ENCODE data around the gene PLEKHG4B. TPM values are rescaled to one million over a fixed set of nuclear protein-coding genes. Genes with fewer than 3 reads are reported as not detected.
A peak's percentile ranks its signal among the peaks of the same experiment; 100 is the strongest.

PLEKHG4B gene
- total RNA-seq, 1 experiment from 2014 or later, result 0.02 TPM

GRCh38 chr5:42250-42649, 49.7 kb upstream of the PLEKHG4B start:
- Histone ChIP-seq H3K79me2 (ENCODE audit: insufficient read depth, low read length) (no peaks in the 10 kb centered on the region), H3K36me3 (ENCODE audit: control insufficient read depth in 1 of 2, insufficient read depth in 2 of 2, low read length in 2 of 2) (no peaks in the 10 kb centered on the region), H3K9me2 (ENCODE audit: insufficient read depth) (no peaks in the 10 kb centered on the region), H3K27ac (ENCODE audit: low read depth, low read length) (no peak overlapping the region), H4K20me1 (ENCODE audit: insufficient read depth) (no peaks in the 10 kb centered on the region), H3K4me1 (ENCODE audit: control insufficient read depth in 1 of 2, insufficient read depth in 2 of 2, low read length in 2 of 2) (peaks cover 1 to 4% of the 10 kb centered on the region in 2 experiments; a peak in 3 of 4 replicates), H2AFZ (ENCODE audit: low read depth, low read length, poor library complexity, severe bottlenecking) (no peak overlapping the region), H3K4me3 (replicated peaks in 1 of 2; ENCODE audit: low read depth in 1 of 2, low read length in 2 of 2) (no peak overlapping the region), H3K9me3 (ENCODE audit: control insufficient read depth in 1 of 2, insufficient read depth in 1 of 2, low read depth in 1 of 2, low read length in 2 of 2) (no peaks in the 10 kb centered on the region), H3K27me3 (ENCODE audit: insufficient read depth, low read length) (peaks cover 16% of the 10 kb centered on the region; the same call in 1 of the 2 replicates), H3K4me2 (ENCODE audit: low read length) (no peak overlapping the region), H3K9ac (ENCODE audit: low read length) (no peak overlapping the region)
- ATAC-seq (peak; percentile 97), DNase-seq (ENCODE audit: low read depth, low spot score) (no peak)
- BruUV-seq (replicated peaks), result no TSS peak
- intact Hi-C loops (cut with micrococcal nuclease), result no loop called here
- ChIA-PET POLR2A (no interaction called here), CTCF (no interaction called here), RAD21 (ENCODE audit: low non-redundant PET in 1 of 2, low total read pairs in 2 of 2, uncharacterized antibody in 2 of 2, unreplicated experiment in 2 of 2) (no interaction called here)
- TF ChIP-seq, protein P1, sequence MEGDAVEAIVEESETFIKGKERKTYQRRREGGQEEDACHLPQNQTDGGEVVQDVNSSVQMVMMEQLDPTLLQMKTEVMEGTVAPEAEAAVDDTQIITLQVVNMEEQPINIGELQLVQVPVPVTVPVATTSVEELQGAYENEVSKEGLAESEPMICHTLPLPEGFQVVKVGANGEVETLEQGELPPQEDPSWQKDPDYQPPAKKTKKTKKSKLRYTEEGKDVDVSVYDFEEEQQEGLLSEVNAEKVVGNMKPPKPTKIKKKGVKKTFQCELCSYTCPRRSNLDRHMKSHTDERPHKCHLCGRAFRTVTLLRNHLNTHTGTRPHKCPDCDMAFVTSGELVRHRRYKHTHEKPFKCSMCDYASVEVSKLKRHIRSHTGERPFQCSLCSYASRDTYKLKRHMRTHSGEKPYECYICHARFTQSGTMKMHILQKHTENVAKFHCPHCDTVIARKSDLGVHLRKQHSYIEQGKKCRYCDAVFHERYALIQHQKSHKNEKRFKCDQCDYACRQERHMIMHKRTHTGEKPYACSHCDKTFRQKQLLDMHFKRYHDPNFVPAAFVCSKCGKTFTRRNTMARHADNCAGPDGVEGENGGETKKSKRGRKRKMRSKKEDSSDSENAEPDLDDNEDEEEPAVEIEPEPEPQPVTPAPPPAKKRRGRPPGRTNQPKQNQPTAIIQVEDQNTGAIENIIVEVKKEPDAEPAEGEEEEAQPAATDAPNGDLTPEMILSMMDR (IDR thresholded peaks at IDR 0.05 in 2 of 3, conservative IDR thresholded peaks at IDR 0.05 in 1 of 3; ENCODE audit: borderline replicate concordance in 1 of 3, insufficient read depth in 1 of 3, low read depth in 2 of 3, low read length in 2 of 3), result peak; percentile 41 to 64 (median 57); a peak in 5 of 6 replicates
- TF ChIP-seq RAD21 (IDR thresholded peaks at IDR 0.05; ENCODE audit: low read depth) (peak; percentile 74), EGR1 (IDR thresholded peaks at IDR 0.05; ENCODE audit: low read depth) (no peak)

DNA sequence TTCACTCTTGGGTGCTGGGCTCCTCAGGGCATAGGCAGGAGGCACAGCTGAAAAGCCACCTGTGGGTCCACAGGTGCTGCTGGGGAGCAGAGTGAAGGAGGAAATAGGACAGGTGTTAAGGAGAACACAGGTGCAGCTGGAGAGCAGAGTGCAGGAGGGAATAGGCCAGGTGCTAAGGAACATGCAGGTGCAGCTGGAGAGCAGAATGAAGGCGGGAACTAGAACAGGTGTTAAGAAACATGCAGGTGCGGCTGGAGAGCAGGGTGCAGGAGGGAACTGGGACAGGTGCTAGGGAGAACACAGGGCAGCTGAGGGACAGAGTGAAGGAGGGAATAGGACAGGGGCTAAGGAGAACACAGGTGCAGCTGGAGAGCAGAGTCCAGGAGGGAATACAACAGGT, 43.8 kb upstream of the PLEKHG4B start:
- Histone ChIP-seq H3K4me1 (ENCODE audit: control insufficient read depth in 1 of 2, insufficient read depth in 2 of 2, low read length in 2 of 2) (peaks cover 4 to 8% of the 10 kb centered on the region in 2 experiments; a peak in 3 of 4 replicates), H3K79me2 (ENCODE audit: insufficient read depth, low read length) (no peaks in the 10 kb centered on the region), H3K9me3 (ENCODE audit: control insufficient read depth in 1 of 2, insufficient read depth in 1 of 2, low read depth in 1 of 2, low read length in 2 of 2) (no peaks in the 10 kb centered on the region), H3K27me3 (ENCODE audit: insufficient read depth, low read length) (peaks cover 7% of the 10 kb centered on the region; the same call in 1 of the 2 replicates), H3K4me2 (ENCODE audit: low read length) (no peak overlapping the region), H2AFZ (ENCODE audit: low read depth, low read length, poor library complexity, severe bottlenecking) (no peak overlapping the region), H3K36me3 (ENCODE audit: control insufficient read depth in 1 of 2, insufficient read depth in 2 of 2, low read length in 2 of 2) (no peaks in the 10 kb centered on the region), H3K4me3 (replicated peaks in 1 of 2; ENCODE audit: low read depth in 1 of 2, low read length in 2 of 2) (no peak overlapping the region), H3K9ac (ENCODE audit: low read length) (no peak overlapping the region), H3K9me2 (ENCODE audit: insufficient read depth) (no peaks in the 10 kb centered on the region), H4K20me1 (ENCODE audit: insufficient read depth) (no peaks in the 10 kb centered on the region), H3K27ac (ENCODE audit: low read depth, low read length) (no peak overlapping the region)
- ChIA-PET POLR2A (no interaction called here), RAD21 (ENCODE audit: low non-redundant PET in 1 of 2, low total read pairs in 2 of 2, uncharacterized antibody in 2 of 2, unreplicated experiment in 2 of 2) (no interaction called here), CTCF (no interaction called here)
- DNase-seq (ENCODE audit: low read depth, low spot score) (no peak), ATAC-seq (no peak)
- intact Hi-C loops (cut with micrococcal nuclease), result no loop called here
- no TSS peak for BruUV-seq (replicated peaks)
- no peak for TF ChIP-seq SRF (IDR thresholded peaks at IDR 0.05; ENCODE audit: low read depth)
- no peak for TF ChIP-seq EZH2 (IDR thresholded peaks at IDR 0.05)
- TF ChIP-seq SIN3A (IDR thresholded peaks at IDR 0.05; ENCODE audit: low read depth), result no peak
- no peak for TF ChIP-seq SP1 (IDR thresholded peaks at IDR 0.05; ENCODE audit: low read depth)
- no peak for TF ChIP-seq POLR2A (IDR thresholded peaks at IDR 0.05; ENCODE audit: borderline replicate concordance, extremely low read depth, insufficient read depth, insufficient read length)
- TF ChIP-seq, protein P1 (IDR thresholded peaks at IDR 0.05 in 2 of 3, conservative IDR thresholded peaks at IDR 0.05 in 1 of 3; ENCODE audit: borderline replicate concordance in 1 of 3, insufficient read depth in 1 of 3, low read depth in 2 of 3, low read length in 2 of 3), result no peak
- TF ChIP-seq, protein P2, sequence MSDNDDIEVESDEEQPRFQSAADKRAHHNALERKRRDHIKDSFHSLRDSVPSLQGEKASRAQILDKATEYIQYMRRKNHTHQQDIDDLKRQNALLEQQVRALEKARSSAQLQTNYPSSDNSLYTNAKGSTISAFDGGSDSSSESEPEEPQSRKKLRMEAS (IDR thresholded peaks at IDR 0.05), result no peak
- no peak for TF ChIP-seq TCF7L2 (IDR thresholded peaks at IDR 0.05; ENCODE audit: borderline replicate concordance, extremely low read depth, insufficient read depth, insufficient read length)
- no peak for TF ChIP-seq FOSL1 (IDR thresholded peaks at IDR 0.05; ENCODE audit: low read depth)
- TF ChIP-seq, protein P3, sequence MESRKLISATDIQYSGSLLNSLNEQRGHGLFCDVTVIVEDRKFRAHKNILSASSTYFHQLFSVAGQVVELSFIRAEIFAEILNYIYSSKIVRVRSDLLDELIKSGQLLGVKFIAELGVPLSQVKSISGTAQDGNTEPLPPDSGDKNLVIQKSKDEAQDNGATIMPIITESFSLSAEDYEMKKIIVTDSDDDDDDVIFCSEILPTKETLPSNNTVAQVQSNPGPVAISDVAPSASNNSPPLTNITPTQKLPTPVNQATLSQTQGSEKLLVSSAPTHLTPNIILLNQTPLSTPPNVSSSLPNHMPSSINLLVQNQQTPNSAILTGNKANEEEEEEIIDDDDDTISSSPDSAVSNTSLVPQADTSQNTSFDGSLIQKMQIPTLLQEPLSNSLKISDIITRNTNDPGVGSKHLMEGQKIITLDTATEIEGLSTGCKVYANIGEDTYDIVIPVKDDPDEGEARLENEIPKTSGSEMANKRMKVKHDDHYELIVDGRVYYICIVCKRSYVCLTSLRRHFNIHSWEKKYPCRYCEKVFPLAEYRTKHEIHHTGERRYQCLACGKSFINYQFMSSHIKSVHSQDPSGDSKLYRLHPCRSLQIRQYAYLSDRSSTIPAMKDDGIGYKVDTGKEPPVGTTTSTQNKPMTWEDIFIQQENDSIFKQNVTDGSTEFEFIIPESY (IDR thresholded peaks at IDR 0.05; ENCODE audit: extremely low read depth, insufficient replicate concordance, low read length), result no peak
- TF ChIP-seq ZFX (IDR thresholded peaks at IDR 0.05), result no peak
- TF ChIP-seq CEBPB (IDR thresholded peaks at IDR 0.05; ENCODE audit: low read depth), result no peak
- no peak for TF ChIP-seq RAD21 (IDR thresholded peaks at IDR 0.05; ENCODE audit: low read depth)

All from HCT116 (cell line).